C4-2B (cell line): ENCODE measurements around the gene NPTXR.
"Not testable (repeated sequence)": the region's sequence is repeated elsewhere in the genome, so short reads cannot be mapped to it uniquely, and the experiment has no call there.

Experiments
- H3K27ac ChIP-seq: fragments of 450-650 bp; 2 replicates; pipeline ENCODE4 v1.5.1; 2017
- ZFX ChIP-seq: fragments of 450-650 bp; IDR thresholded peaks from 2 replicates; pipeline ENCODE4 v1.6.1; 2017
- TF ChIP-seq, protein P1 (sequence below): fragments of 450-650 bp; conservative IDR thresholded peaks from 2 replicates; pipeline ENCODE4 v1.5.1; 2017; ENCODE audit warnings: mild to moderate bottlenecking

The NPTXR gene

GRCh38 chr22:38823076-38823475 lies 20.8 kb downstream of the NPTXR start:
- TF ChIP-seq, protein P1, sequence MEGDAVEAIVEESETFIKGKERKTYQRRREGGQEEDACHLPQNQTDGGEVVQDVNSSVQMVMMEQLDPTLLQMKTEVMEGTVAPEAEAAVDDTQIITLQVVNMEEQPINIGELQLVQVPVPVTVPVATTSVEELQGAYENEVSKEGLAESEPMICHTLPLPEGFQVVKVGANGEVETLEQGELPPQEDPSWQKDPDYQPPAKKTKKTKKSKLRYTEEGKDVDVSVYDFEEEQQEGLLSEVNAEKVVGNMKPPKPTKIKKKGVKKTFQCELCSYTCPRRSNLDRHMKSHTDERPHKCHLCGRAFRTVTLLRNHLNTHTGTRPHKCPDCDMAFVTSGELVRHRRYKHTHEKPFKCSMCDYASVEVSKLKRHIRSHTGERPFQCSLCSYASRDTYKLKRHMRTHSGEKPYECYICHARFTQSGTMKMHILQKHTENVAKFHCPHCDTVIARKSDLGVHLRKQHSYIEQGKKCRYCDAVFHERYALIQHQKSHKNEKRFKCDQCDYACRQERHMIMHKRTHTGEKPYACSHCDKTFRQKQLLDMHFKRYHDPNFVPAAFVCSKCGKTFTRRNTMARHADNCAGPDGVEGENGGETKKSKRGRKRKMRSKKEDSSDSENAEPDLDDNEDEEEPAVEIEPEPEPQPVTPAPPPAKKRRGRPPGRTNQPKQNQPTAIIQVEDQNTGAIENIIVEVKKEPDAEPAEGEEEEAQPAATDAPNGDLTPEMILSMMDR, result no peak
- no peak for TF ChIP-seq ZFX
- no peak overlapping the region for H3K27ac ChIP-seq

DNA sequence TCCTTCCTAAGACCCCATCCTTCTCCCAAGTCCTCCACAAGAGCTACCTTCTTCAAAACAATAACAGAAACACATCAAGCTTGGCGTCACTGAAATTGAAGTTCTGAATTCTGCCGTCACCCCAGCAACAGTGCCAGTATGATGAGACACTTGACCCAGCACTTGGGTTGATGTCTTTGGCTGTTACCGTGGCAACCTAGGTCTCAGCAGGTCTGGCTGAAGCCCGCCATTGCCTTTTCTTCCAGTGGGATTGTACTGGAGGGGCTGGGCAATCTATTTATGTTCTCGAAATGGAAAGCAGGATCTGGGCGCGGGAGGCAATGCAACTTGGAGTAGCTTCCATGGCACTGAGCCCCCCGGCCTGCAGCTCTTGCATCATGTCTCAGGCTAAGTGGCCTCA lies 23.8 kb downstream of the NPTXR start:
- no peak for TF ChIP-seq ZFX
- TF ChIP-seq, protein P1, result no peak
- no peak overlapping the region for H3K27ac ChIP-seq

DNA sequence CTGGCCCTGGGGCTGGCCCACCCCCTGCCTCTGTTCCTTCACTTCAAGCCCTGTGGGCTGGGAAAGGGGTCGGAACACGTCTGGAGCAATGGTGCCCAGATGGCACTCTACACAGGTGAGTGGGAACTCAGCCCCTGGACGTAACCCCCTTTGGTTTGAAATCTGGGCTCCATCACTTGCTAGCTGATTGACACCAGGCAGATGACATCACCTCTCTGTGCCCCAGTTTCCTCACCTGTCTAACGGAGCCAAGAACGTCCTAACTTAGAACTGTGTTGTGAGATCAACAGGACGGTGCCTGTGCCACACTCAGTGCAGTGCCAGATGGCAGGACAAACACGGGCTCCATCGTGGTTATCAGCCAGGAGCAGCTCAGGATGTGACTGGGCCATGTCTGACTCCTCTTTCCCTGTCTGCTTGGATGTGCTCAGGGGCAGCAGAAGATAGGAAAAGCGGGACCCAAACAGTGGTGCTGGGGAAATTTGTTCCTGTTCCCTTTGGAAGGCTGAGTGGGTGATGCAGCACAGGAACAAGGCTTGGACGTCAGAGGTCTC lies 24.4 kb downstream of the NPTXR start:
- no peak overlapping the region for H3K27ac ChIP-seq
- TF ChIP-seq ZFX, result no peak
- TF ChIP-seq, protein P1, result no peak

- TF ChIP-seq, protein P1, result no peak
- TF ChIP-seq ZFX, result no peak
- H3K27ac ChIP-seq, result no peak overlapping the region
Observed at GRCh38 chr22:38817196-38817595, 26.6 kb downstream of the NPTXR start.

GRCh38 chr22:38815842-38816241 lies 28.0 kb downstream of the NPTXR start:
- TF ChIP-seq, protein P1, result no peak
- no peak for TF ChIP-seq ZFX
- H3K27ac ChIP-seq, result no peak overlapping the region

- H3K27ac ChIP-seq, result no peak overlapping the region
- TF ChIP-seq, protein P1, result no peak
- no peak for TF ChIP-seq ZFX
Observed at GRCh38 chr22:38811241-38811640, 32.6 kb downstream of the NPTXR start.

DNA sequence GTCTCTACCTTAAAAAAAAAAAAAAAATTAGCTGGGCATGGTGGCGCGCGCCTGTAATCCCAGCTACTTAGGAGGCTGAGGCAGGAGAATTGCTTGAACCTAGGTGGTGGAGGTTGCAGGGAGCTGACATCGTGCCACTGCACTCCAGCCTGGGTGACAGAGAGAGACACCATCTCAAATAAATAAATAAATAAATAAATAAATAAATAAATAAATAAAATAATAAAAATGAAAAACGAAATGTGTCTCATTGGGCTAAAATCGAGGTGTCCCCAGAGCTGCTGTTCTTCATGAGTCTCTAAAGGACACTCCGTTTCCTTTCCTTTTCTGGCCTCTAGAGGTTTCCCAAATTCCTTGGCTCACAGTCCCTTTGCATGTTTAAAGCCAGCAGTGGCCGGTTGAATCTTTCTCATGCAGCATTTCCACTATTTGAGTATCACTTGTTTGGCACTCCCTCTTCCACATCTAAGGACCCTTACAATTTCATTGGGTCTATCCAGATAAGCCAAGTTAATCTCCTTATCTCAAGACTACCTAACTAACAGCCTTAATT lies 38.7 kb downstream of the NPTXR start:
- H3K27ac ChIP-seq, result not testable (repeated sequence)

DNA sequence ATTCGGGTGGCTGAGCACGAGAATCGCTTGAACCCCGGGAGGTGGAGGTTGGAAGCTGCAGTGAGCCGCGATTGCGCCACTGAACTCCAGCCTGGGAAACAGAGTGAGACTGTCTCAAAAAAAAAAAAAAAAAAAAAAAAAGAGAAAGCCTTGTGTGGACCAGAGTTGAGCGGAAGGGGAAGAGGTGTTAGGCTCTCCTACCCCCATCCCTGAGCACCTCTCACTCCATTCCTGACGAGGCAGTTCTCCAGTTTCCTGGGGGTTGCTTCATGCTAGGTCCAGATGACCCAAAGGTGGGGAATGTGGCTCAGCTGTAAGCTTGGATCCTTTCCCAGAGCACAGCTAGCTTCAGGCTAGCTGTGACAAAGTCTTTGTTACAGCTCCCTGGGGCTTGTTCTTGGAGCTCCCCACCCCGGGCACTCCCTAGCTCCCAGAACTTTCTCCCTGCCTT lies 41.1 kb downstream of the NPTXR start:
- no peak overlapping the region for H3K27ac ChIP-seq
- TF ChIP-seq ZFX, result no peak
- TF ChIP-seq, protein P1, result no peak
